Nephron (organoid): ENCODE results near the gene TSPAN18.
A peak's percentile ranks its signal among the peaks of the same experiment; 100 is the strongest.

Experiments used
- H3K27ac Mint-ChIP-seq, 3 experiments: 2 replicates each; pipeline ENCODE4 v1.8.0; 2020; ENCODE audit warnings: mixed read lengths in 3 of 3, mild to moderate bottlenecking in 2 of 3, moderate library complexity in 1 of 3
- H3K27me3 Mint-ChIP-seq: 2 replicates; pipeline ENCODE4 v1.8.0; 2021; ENCODE audit warnings: low read depth, mild to moderate bottlenecking, moderate library complexity, mixed read lengths
- H3K36me3 Mint-ChIP-seq: 2 replicates; pipeline ENCODE4 v1.8.0; 2020; ENCODE audit warnings: low read depth, mixed read lengths
- H3K4me1 Mint-ChIP-seq: 2 replicates; pipeline ENCODE4 v1.8.0; 2020; ENCODE audit warnings: mixed read lengths
- H3K4me3 Mint-ChIP-seq, 3 experiments: 2 replicates each; pipeline ENCODE4 v1.8.0; 2020; ENCODE audit warnings: mild to moderate bottlenecking in 3 of 3, mixed read lengths in 3 of 3, moderate library complexity in 2 of 3
- H3K9me3 Mint-ChIP-seq: 2 replicates; pipeline ENCODE4 v1.8.0; 2020; ENCODE audit warnings: mixed read lengths
- TF ChIP-seq, protein P1 (sequence below), 3 experiments: fragments of 200-600 bp; sonication (generic); IDR thresholded peaks; one replicate each; pipeline ENCODE4 v1.5.0; 2021; ENCODE audit warnings: antibody characterized with exemption in 3 of 3; ENCODE audit not compliant: unreplicated experiment in 3 of 3

TSPAN18 gene

DNA sequence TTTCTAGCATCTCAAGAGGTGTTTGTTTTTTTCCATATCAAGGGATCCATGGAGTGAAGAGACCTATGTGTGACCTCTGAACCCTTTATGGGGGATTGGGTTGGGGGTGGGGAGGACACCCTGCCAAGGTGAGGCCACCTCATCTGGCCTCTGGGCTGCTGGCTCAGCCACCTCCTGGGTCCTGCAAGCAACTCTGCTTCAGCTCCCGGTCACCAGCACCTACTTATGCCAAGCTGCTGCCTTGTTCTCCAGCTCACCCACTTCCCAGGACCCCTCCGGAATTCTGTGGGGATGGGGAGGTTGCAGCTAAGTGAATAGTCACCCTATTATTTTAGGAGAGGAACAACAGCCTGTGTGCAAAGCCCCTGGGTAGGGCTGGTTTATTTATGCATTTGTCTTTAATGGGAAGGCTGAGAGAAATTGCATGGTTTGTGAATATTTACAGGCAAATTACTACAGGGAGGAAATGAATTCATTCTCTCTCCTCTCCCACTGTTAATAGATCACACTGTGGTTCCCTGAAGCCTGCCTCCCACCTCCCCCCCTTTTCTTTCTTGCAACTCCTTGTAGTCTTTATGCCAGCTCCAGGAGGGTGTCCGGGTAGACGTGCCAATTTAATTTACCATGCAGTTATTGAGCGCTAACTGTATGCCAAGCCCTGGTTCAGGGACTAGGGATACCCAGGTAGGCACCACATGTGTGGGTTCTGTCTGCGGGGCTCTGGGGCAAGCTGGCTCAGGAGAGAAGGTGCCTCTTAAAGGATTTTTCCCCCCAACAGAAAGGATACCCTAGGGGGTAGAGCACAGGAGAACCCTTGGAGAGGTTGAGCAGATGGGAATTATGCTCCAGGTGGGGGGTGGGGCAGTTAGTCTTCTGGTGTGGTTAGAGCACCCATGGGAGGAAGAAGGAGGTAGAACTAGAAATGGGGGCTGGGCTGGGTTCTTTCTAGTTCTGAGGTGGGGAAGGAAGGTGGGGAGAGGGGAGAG is 50.7 kb downstream of the TSPAN18 start:
- Mint-ChIP-seq H3K4me3 (no peak overlapping the region), H3K27ac (peak overlapping the region; percentile 17 to 92 (median 91)), H3K27me3 (peaks cover 4% of the 10 kb centered on the region), H3K4me1 (peaks cover 72% of the 10 kb centered on the region), H3K36me3 (peaks cover 6% of the 10 kb centered on the region), H3K9me3 (no peaks in the 10 kb centered on the region)
- TF ChIP-seq, protein P1, sequence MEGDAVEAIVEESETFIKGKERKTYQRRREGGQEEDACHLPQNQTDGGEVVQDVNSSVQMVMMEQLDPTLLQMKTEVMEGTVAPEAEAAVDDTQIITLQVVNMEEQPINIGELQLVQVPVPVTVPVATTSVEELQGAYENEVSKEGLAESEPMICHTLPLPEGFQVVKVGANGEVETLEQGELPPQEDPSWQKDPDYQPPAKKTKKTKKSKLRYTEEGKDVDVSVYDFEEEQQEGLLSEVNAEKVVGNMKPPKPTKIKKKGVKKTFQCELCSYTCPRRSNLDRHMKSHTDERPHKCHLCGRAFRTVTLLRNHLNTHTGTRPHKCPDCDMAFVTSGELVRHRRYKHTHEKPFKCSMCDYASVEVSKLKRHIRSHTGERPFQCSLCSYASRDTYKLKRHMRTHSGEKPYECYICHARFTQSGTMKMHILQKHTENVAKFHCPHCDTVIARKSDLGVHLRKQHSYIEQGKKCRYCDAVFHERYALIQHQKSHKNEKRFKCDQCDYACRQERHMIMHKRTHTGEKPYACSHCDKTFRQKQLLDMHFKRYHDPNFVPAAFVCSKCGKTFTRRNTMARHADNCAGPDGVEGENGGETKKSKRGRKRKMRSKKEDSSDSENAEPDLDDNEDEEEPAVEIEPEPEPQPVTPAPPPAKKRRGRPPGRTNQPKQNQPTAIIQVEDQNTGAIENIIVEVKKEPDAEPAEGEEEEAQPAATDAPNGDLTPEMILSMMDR (IDR thresholded peaks at IDR 0.05; ENCODE audit: unreplicated experiment in 3 of 3), result no peak

DNA sequence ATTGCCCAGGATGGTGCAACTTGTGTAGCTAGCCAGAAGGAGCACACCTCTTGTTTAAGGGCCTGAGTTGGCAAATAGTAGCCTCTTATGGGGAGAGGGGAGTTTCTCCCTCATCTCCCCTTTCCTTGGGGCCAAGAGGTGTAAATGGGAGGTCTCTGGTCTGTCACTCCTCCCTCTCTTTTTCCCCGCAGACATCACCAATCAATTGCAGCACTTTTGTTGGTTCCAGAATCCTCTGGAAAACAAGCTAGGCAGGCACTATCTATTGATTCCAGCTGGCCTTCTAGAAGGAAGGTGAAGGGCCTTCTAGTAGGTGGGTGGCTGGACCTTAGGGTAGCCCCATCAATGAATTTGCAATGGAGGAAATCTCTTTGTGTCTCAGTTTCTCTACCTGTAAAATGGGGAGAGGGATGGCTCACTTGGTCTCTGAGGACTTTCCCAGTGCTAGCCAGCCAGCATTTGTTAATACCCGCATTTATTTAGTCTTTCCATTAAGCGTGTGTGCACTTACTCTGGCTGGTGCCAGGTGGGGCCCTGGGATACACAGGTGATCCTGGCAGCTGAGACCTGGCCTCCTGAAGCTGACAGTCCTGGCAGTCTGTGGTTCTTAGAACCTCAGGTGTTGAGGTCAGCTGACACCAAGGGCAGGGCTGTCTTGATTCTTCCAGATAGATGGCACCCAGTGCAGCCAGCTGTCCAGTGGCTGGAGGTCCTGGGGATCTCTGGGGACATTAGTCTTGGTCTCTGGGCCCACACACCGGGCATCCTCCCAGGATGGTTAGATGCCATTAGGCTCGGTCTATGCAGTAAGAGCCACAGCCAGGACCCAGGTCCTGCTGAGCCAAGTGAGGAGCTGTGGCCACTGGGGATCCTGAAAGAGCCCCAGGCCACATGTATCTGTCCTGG is 51.7 kb downstream of the TSPAN18 start:
- H3K4me3 Mint-ChIP-seq, result no peak overlapping the region
- H3K27me3 Mint-ChIP-seq, result peaks cover 4% of the 10 kb centered on the region
- H3K36me3 Mint-ChIP-seq, result peaks cover 6% of the 10 kb centered on the region
- H3K9me3 Mint-ChIP-seq, result no peaks in the 10 kb centered on the region
- peak overlapping the region in 1 of 3 experiments; percentile 91 for H3K27ac Mint-ChIP-seq
- TF ChIP-seq, protein P1 (IDR thresholded peaks at IDR 0.05; ENCODE audit: unreplicated experiment in 3 of 3), result no peak
- H3K4me1 Mint-ChIP-seq, result peaks cover 77% of the 10 kb centered on the region

DNA sequence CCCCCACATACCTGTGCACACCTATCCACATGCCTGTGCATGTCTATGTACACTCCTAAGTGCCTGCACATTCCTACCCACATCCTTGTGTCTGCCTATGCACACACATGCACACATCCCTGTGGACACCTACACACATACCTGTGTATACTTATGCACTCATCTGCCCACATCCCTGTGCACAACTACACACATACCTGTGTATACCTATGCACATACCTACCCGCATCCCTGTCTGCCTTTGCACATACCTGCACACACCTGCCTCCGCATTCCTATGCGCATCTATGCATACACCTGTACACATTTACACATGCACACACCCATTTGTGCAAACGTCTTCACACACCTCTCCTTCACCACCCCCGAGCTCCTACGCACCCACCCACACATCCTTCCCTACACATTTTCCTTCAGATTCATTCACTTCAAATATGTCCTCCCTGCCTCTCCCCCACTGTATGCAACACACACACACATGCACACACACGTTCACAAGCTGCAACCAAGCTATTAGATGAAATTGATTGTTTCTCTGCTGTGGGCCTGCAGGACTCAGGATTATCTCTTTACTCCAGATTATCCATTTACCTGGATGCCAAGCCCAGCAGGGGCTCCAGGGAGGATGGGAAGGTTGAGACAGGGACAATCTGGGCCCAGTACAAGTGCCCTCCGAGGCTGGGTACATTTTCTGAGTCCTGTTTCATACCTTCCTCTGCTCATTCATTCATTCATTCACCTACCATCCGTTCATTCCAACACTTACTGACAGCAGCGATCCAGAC is 53.2 kb downstream of the TSPAN18 start:
- peaks cover 6% of the 10 kb centered on the region for H3K36me3 Mint-ChIP-seq
- TF ChIP-seq, protein P1 (IDR thresholded peaks at IDR 0.05; ENCODE audit: unreplicated experiment in 3 of 3), result no peak
- no peaks in the 10 kb centered on the region for H3K9me3 Mint-ChIP-seq
- peaks cover 4% of the 10 kb centered on the region for H3K27me3 Mint-ChIP-seq
- peak overlapping the region; percentile 3 to 80 (median 73) for H3K27ac Mint-ChIP-seq
- H3K4me1 Mint-ChIP-seq, result peaks cover 77% of the 10 kb centered on the region
- no peak overlapping the region for H3K4me3 Mint-ChIP-seq

DNA sequence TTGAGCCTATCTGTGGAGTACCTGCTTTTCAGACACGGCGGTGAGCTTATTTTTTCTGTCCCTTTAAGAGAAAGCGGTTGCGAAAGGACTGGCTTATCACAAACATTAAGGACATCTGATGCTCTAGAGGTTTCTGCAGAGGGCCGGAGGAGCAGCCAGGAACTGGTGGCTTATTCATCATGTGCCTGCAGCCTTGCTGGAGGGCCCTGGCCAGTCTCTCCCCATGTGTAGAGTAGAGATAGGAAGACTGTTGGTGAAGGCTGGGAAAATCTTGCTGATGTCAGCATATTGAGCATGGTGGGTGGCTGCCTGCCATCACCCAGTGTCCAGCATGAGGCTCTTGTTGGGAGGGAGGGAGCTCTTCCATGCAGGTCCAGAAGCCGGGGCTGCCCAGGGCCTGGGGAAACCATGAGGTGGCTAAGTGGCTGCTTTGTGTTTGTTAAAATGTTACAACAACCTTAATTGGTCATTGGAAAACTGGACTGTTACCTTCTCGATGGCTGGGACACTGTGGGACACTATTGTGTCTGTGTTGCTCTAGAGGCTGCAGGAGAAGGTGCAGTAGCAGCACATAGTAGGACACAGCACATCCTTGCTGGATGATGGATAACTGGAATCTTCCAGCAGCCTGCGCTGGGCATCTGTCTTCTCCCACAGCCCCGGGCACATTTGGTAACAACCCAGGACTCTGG is 54.3 kb downstream of the TSPAN18 start:
- Mint-ChIP-seq H3K9me3 (no peaks in the 10 kb centered on the region), H3K36me3 (peaks cover 6% of the 10 kb centered on the region), H3K4me1 (peaks cover 74% of the 10 kb centered on the region), H3K27me3 (peaks cover 10% of the 10 kb centered on the region), H3K27ac (peak overlapping the region; percentile 20 to 80 (median 73)), H3K4me3 (no peak overlapping the region)
- TF ChIP-seq, protein P1 (IDR thresholded peaks at IDR 0.05; ENCODE audit: unreplicated experiment in 3 of 3), result no peak

DNA sequence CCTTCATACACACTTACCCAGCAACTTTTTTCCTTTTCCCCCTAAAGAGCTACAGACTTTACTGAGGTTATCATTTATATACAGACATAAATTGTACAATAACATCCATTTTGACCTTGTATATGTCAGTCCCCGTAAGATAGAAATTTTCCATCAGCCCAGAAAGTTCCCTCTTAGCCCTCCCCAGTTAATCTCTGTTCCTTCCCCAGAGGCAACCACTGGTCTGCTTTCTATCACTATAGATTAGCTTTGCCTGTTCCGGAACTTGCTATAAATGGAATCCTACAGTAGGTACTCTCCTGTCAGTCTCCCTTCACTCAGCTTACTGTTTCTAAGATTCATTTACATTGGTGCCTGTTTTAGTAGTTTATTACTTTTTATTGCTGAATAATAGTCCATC is 54.9 kb downstream of the TSPAN18 start:
- Mint-ChIP-seq H3K4me1 (peaks cover 71% of the 10 kb centered on the region), H3K27me3 (peaks cover 10% of the 10 kb centered on the region), H3K27ac (peak overlapping the region; percentile 30 to 80 (median 73)), H3K36me3 (peaks cover 6% of the 10 kb centered on the region), H3K4me3 (no peak overlapping the region), H3K9me3 (no peaks in the 10 kb centered on the region)
- TF ChIP-seq, protein P1 (IDR thresholded peaks at IDR 0.05; ENCODE audit: unreplicated experiment in 3 of 3), result no peak
